HEK293 (cell line): ENCODE data around the gene TMEM259.

Experiments
- CTCF ChIA-PET: fragments of 350-600 bp; formaldehyde crosslinking; extraction: SDS; loops from one replicate; lab custom pipeline; 2021; ENCODE audit warnings: antibody characterized with exemption; lab: Yijun Ruan, JAX
- POLR2A ChIA-PET: fragments of 300-600 bp; formaldehyde crosslinking; extraction: SDS; loops from one replicate; lab custom pipeline; 2020; ENCODE audit warnings: antibody characterized with exemption, inconsistent platforms; lab: Yijun Ruan, JAX
- H3K27ac ChIP-seq: fragments of 200-500 bp; sonication (Bioruptor generic); 2 replicates; pipeline ENCODE4 v1.5.1; 2014; ENCODE audit warnings: low read depth, low read length, control low read depth, inconsistent platforms; ENCODE audit errors: extremely low read depth
- H3K36me3 ChIP-seq, 2 experiments: fragments of 200-500 bp in 1 of 2; sonication (Bioruptor generic) in 1 of 2; 1 replicate in 1 of 2; 2 replicates in 1 of 2; pipeline ENCODE4 v1.5.1; 2014 to 2017; ENCODE audit warnings: inconsistent platforms in 2 of 2, low read length in 2 of 2; ENCODE audit not compliant: control insufficient read depth in 2 of 2, insufficient read depth in 1 of 2
- H3K4me1 ChIP-seq: fragments of 200-500 bp; sonication (Bioruptor generic); 2 replicates; pipeline ENCODE4 v1.5.1; 2014; ENCODE audit warnings: mild to moderate bottlenecking, low read length, inconsistent platforms; ENCODE audit not compliant: control insufficient read depth, insufficient read depth
- H3K4me3 ChIP-seq: 2 replicates; pipeline ENCODE4 v1.5.1; 2011; ENCODE audit warnings: low read depth, mild to moderate bottlenecking, control low read depth, low read length, moderate library complexity
- H3K9me3 ChIP-seq: fragments of 200-500 bp; sonication (Bioruptor generic); 2 replicates; pipeline ENCODE4 v1.5.1; 2014; ENCODE audit warnings: low read depth, low read length, inconsistent platforms; ENCODE audit not compliant: control insufficient read depth, insufficient read depth
- GLIS1 ChIP-seq: fragments of 450-650 bp; formaldehyde crosslinking; IDR thresholded peaks from 2 replicates; pipeline ENCODE4 v1.5.1; 2016; ENCODE audit warnings: missing biosample characterization, missing genetic modification characterization
- GLIS2 ChIP-seq: fragments of 450-650 bp; formaldehyde crosslinking; IDR thresholded peaks from 2 replicates; pipeline ENCODE4 v1.5.1; 2016; ENCODE audit warnings: missing biosample characterization, missing genetic modification characterization
- KLF10 ChIP-seq: fragments of 450-650 bp; IDR thresholded peaks from 2 replicates; pipeline ENCODE4 v1.5.1; 2018; ENCODE audit warnings: missing biosample characterization, mild to moderate bottlenecking, missing genetic modification characterization
- KLF17 ChIP-seq: fragments of 450-650 bp; formaldehyde crosslinking; IDR thresholded peaks from 2 replicates; pipeline ENCODE4 v1.5.1; 2016; ENCODE audit warnings: missing biosample characterization, missing genetic modification characterization
- KLF8 ChIP-seq: fragments of 450-650 bp; formaldehyde crosslinking; IDR thresholded peaks from 2 replicates; pipeline ENCODE4 v1.5.1; 2016; ENCODE audit warnings: missing biosample characterization, missing genetic modification characterization
- PRDM2 ChIP-seq: fragments of 450-650 bp; formaldehyde crosslinking; IDR thresholded peaks from 2 replicates; pipeline ENCODE4 v1.5.1; 2016; ENCODE audit warnings: missing biosample characterization, missing genetic modification characterization, borderline replicate concordance
- REPIN1 ChIP-seq: fragments of 450-650 bp; formaldehyde crosslinking; IDR thresholded peaks from 2 replicates; pipeline ENCODE4 v1.5.1; 2017; ENCODE audit warnings: missing biosample characterization, missing genetic modification characterization, low read depth
- SP2 ChIP-seq: fragments of 450-650 bp; formaldehyde crosslinking; IDR thresholded peaks from 2 replicates; pipeline ENCODE4 v1.5.1; 2016; ENCODE audit warnings: missing biosample characterization, missing genetic modification characterization
- SP3 ChIP-seq: fragments of 450-650 bp; formaldehyde crosslinking; IDR thresholded peaks from 2 replicates; pipeline ENCODE4 v1.5.1; 2016; ENCODE audit warnings: missing biosample characterization, missing genetic modification characterization
- SP7 ChIP-seq: fragments of 450-650 bp; formaldehyde crosslinking; IDR thresholded peaks from 2 replicates; pipeline ENCODE4 v1.5.1; 2016; ENCODE audit warnings: missing biosample characterization, missing genetic modification characterization
- ZFP69B ChIP-seq: fragments of 450-650 bp; formaldehyde crosslinking; IDR thresholded peaks from 2 replicates; pipeline ENCODE4 v1.5.1; 2016; ENCODE audit warnings: missing biosample characterization, missing genetic modification characterization
- ZNF2 ChIP-seq: fragments of 450-650 bp; formaldehyde crosslinking; IDR thresholded peaks from 2 replicates; pipeline ENCODE4 v1.5.1; 2016; ENCODE audit warnings: missing biosample characterization, missing genetic modification characterization
- ZNF24 ChIP-seq: fragments of 450-650 bp; formaldehyde crosslinking; IDR thresholded peaks from 2 replicates; pipeline ENCODE4 v1.5.1; 2016; ENCODE audit warnings: missing biosample characterization, missing genetic modification characterization
- ZNF366 ChIP-seq: fragments of 450-650 bp; formaldehyde crosslinking; conservative IDR thresholded peaks from 2 replicates; pipeline ENCODE4 v1.5.1; 2016; ENCODE audit warnings: missing biosample characterization, missing genetic modification characterization
- ZNF514 ChIP-seq: fragments of 450-650 bp; formaldehyde crosslinking; IDR thresholded peaks from 2 replicates; pipeline ENCODE4 v1.5.1; 2016; ENCODE audit warnings: missing biosample characterization, missing genetic modification characterization
- ZNF561 ChIP-seq: fragments of 450-650 bp; IDR thresholded peaks from 2 replicates; pipeline ENCODE4 v1.5.1; 2018; ENCODE audit warnings: missing biosample characterization, missing genetic modification characterization, borderline replicate concordance
- ZNF571 ChIP-seq: fragments of 450-650 bp; formaldehyde crosslinking; IDR thresholded peaks from 2 replicates; pipeline ENCODE4 v1.5.0; 2017; ENCODE audit warnings: missing biosample characterization, missing genetic modification characterization
- ZNF624 ChIP-seq: fragments of 450-650 bp; formaldehyde crosslinking; IDR thresholded peaks from 2 replicates; pipeline ENCODE4 v1.5.1; 2017; ENCODE audit warnings: missing biosample characterization, missing genetic modification characterization
- ZNF626 ChIP-seq: fragments of 450-650 bp; sonication (Bioruptor Pico); formaldehyde crosslinking; IDR thresholded peaks from 2 replicates; pipeline ENCODE4 v1.5.1; 2018; ENCODE audit warnings: missing biosample characterization, missing genetic modification characterization, inconsistent platforms
- ZNF660 ChIP-seq: fragments of 450-650 bp; IDR thresholded peaks from 2 replicates; pipeline ENCODE4 v1.5.1; 2018; ENCODE audit warnings: missing biosample characterization, mild to moderate bottlenecking, missing genetic modification characterization
- ZNF747 ChIP-seq: fragments of 450-650 bp; formaldehyde crosslinking; IDR thresholded peaks from 2 replicates; pipeline ENCODE4 v1.5.1; 2016; ENCODE audit warnings: missing biosample characterization, missing genetic modification characterization
- ZNF768 ChIP-seq: fragments of 450-650 bp; formaldehyde crosslinking; IDR thresholded peaks from 2 replicates; pipeline ENCODE4 v1.5.1; 2018; ENCODE audit warnings: missing biosample characterization, mild to moderate bottlenecking, missing genetic modification characterization
- ZNF791 ChIP-seq: fragments of 450-650 bp; formaldehyde crosslinking; IDR thresholded peaks from 2 replicates; pipeline ENCODE4 v1.5.1; 2016; ENCODE audit warnings: missing biosample characterization, missing genetic modification characterization
- TF ChIP-seq, protein P1 (sequence below): fragments of 450-650 bp; formaldehyde crosslinking; IDR thresholded peaks from 2 replicates; pipeline ENCODE4 v1.5.1; 2017; ENCODE audit warnings: missing biosample characterization, missing genetic modification characterization

The TMEM259 gene

GRCh38 chr19:1046117-1046626, 25.2 kb upstream of the TMEM259 start:
- CTCF ChIA-PET: no interaction called here

DNA sequence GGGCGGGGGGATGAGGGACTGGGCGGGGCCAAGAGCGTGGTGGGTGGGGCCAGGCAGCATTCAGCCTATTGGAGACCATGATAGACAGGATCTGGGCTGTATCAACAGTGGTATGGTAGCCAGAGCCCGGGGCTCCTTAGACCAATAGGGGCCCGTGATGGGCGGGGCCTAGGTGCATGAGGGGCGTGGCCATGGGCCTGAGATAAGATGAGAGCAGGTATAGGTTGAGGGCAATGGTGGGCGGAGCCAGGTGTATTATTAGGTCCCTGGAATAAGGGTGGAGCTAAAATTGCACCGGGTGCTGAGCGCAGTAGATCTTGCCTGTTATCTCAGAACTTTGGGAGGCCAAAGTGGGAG, 24.3 kb upstream of the TMEM259 start:
- no peak overlapping the region for H3K4me3 ChIP-seq
- no peaks in the 10 kb centered on the region for H3K9me3 ChIP-seq
- TF ChIP-seq ZNF366 (no peak), SP3 (tag by site-specific recombination) (0 out of 2 replicates have a peak, but pooled peaks have one; percentile 26), SP2 (tag by site-specific recombination) (peak; percentile 69), KLF8 (peak; percentile 49; the same call in 1 of the 2 replicates), ZNF514 (tag by site-specific recombination) (no peak)
- CTCF ChIA-PET: no interaction called here
- H3K27ac ChIP-seq: no peak overlapping the region
- POLR2A ChIA-PET: no interaction called here
- no peaks in the 10 kb centered on the region; the same call in 1 of the 2 replicates for H3K4me1 ChIP-seq
- H3K36me3 ChIP-seq: peaks cover 0 to 22% of the 10 kb centered on the region in 2 experiments; a peak in 2 of 3 replicates

More at GRCh38 chr19:1046117-1046626, 25.2 kb upstream of the TMEM259 start:
- TF ChIP-seq ZNF747: no peak
- no peak for TF ChIP-seq ZNF624
- TF ChIP-seq REPIN1 (tag by site-specific recombination): no peak
- TF ChIP-seq GLIS2 (tag by site-specific recombination): no peak
- no peak for TF ChIP-seq ZNF768
- no peak for TF ChIP-seq ZNF791 (tag by site-specific recombination)
- TF ChIP-seq, protein P1, sequence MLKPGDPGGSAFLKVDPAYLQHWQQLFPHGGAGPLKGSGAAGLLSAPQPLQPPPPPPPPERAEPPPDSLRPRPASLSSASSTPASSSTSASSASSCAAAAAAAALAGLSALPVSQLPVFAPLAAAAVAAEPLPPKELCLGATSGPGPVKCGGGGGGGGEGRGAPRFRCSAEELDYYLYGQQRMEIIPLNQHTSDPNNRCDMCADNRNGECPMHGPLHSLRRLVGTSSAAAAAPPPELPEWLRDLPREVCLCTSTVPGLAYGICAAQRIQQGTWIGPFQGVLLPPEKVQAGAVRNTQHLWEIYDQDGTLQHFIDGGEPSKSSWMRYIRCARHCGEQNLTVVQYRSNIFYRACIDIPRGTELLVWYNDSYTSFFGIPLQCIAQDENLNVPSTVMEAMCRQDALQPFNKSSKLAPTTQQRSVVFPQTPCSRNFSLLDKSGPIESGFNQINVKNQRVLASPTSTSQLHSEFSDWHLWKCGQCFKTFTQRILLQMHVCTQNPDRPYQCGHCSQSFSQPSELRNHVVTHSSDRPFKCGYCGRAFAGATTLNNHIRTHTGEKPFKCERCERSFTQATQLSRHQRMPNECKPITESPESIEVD (tag by site-specific recombination): no peak
- TF ChIP-seq ZNF2 (tag by site-specific recombination): no peak
- no peak for TF ChIP-seq ZNF626
- no peak for TF ChIP-seq ZNF24 (tag by site-specific recombination)
- TF ChIP-seq, all 188 proteins: peak for 0
- H3K4me1 ChIP-seq: no peaks in the 10 kb centered on the region; the same call in 1 of the 2 replicates
- POLR2A ChIA-PET: no interaction called here
- peaks cover 0 to 22% of the 10 kb centered on the region in 2 experiments; a peak in 2 of 3 replicates for H3K36me3 ChIP-seq
- no peak overlapping the region for H3K27ac ChIP-seq
- no peaks in the 10 kb centered on the region for H3K9me3 ChIP-seq
- H3K4me3 ChIP-seq: no peak overlapping the region

DNA sequence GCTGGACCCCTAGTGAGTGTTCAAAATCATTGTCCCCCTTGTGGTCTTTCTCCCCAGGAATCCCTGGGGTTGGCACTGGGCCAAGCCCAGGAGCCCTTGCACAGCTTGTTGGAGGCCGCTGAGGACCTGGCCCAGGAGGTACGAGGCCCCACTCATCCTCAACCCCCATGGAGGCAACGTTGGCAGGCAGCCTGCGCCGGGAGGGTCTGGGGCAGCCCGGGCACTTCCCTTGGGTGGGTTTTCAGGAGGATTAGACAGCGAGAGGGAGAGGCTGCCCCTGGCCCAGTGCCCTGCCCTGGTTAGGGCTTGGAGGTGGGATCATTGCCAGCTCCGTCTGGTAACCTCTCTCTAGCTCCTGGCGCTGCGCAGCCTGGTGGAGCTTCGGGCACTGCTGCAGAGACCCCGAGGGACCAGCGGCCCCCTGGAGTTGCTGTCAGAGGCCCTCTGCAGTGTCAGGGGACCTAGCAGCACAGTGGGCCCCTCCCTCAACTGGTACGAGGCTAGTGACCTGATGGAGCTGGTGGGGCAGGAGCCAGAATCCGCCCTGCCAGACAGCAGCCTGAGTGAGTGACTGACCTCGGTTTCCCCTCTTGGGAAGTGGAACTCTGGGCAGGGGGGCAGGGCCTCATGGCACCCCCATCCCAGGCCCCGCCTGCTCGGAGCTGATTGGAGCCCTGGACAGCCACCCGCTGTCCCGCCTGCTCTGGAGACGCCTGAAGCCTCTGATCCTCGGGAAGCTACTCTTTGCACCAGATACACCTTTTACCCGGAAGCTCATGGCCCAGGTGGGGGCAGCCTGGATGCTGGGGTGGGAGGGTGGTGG, 22.0 kb upstream of the TMEM259 start:
- CTCF ChIA-PET: no interaction called here
- H3K4me3 ChIP-seq: no peak overlapping the region
- no peak overlapping the region for H3K27ac ChIP-seq
- no peaks in the 10 kb centered on the region; the same call in 1 of the 2 replicates for H3K4me1 ChIP-seq
- POLR2A ChIA-PET: interaction anchor here (0.6 to 5.8 kb wide), 2 partner anchors 15 to 19 kb away, joined by 3 to 60 read pairs; partner anchors contain the start of gene CNN2
- H3K9me3 ChIP-seq: no peaks in the 10 kb centered on the region
- H3K36me3 ChIP-seq: peaks cover 0 to 22% of the 10 kb centered on the region in 2 experiments; a peak in 2 of 3 replicates
- 0 out of 2 replicates have a peak, but pooled peaks have one; percentile 57 for TF ChIP-seq ZNF561 (tag by site-specific recombination)
- TF ChIP-seq SP7 (tag by site-specific recombination): no peak
- no peak for TF ChIP-seq ZFP69B (tag by site-specific recombination)
- TF ChIP-seq KLF10: peak; percentile 62; the same call in 1 of the 2 replicates
- TF ChIP-seq ZNF571 (tag by site-specific recombination): no peak
- TF ChIP-seq PRDM2 (tag by site-specific recombination): no peak
- TF ChIP-seq ZNF660: 0 out of 2 replicates have a peak, but pooled peaks have one; percentile 65
- TF ChIP-seq GLIS2 (tag by site-specific recombination): peak; percentile 43; the same call in 1 of the 2 replicates
- TF ChIP-seq KLF17 (tag by site-specific recombination): peak; percentile 73
- peak; percentile 98 for TF ChIP-seq GLIS1 (tag by site-specific recombination)
